KMS-11 (cell line): ENCODE results near the gene ST3GAL4.
"Not testable (repeated sequence)": the region's sequence is repeated elsewhere in the genome, so short reads cannot be mapped to it uniquely, and the experiment has no call there.

Experiments
- H2AFZ ChIP-seq: fragments of 200-600 bp; sonication (generic); 2 replicates; pipeline ENCODE4 v1.6.1; 2016; ENCODE audit warnings: antibody characterized with exemption, mixed run types, low read depth
- H3K27ac ChIP-seq: fragments of 200-600 bp; sonication (generic); 2 replicates; pipeline ENCODE4 v1.6.1; 2016; ENCODE audit warnings: mild to moderate bottlenecking, mixed run types
- H3K27me3 ChIP-seq: fragments of 200-600 bp; sonication (generic); 2 replicates; pipeline ENCODE4 v1.6.1; 2017; ENCODE audit warnings: mild to moderate bottlenecking, low read depth, mixed run types, moderate library complexity; ENCODE audit not compliant: insufficient read depth
- H3K36me3 ChIP-seq: fragments of 200-600 bp; sonication (generic); 2 replicates; pipeline ENCODE4 v1.6.1; 2017; ENCODE audit warnings: mild to moderate bottlenecking, mixed run types; ENCODE audit not compliant: insufficient read depth
- H3K4me1 ChIP-seq: fragments of 200-600 bp; sonication (generic); 2 replicates; pipeline ENCODE4 v1.6.1; 2016; ENCODE audit warnings: mild to moderate bottlenecking, low read depth, mixed run types; ENCODE audit not compliant: poor library complexity, severe bottlenecking
- H3K4me2 ChIP-seq: fragments of 200-600 bp; sonication (generic); 2 replicates; pipeline ENCODE4 v1.7.0; 2016; ENCODE audit warnings: mild to moderate bottlenecking, mixed run types
- H3K4me3 ChIP-seq: fragments of 200-600 bp; sonication (generic); IDR thresholded peaks from 2 replicates; pipeline ENCODE4 v1.6.1; 2017; ENCODE audit warnings: low read depth, low read length, mixed read lengths; ENCODE audit not compliant: insufficient read depth
- H3K79me2 ChIP-seq: fragments of 200-600 bp; sonication (generic); 2 replicates; pipeline ENCODE4 v1.6.1; 2016; ENCODE audit warnings: low read depth, mixed run types; ENCODE audit not compliant: insufficient read depth
- H3K9ac ChIP-seq: fragments of 200-600 bp; sonication (generic); 2 replicates; pipeline ENCODE4 v1.6.1; 2016; ENCODE audit warnings: mild to moderate bottlenecking, mixed run types
- H4K20me1 ChIP-seq: fragments of 200-600 bp; sonication (generic); 2 replicates; pipeline ENCODE4 v1.6.1; 2016; ENCODE audit warnings: mild to moderate bottlenecking, mixed run types; ENCODE audit not compliant: insufficient read depth
- TF ChIP-seq, protein P1 (sequence below): fragments of 200-600 bp; sonication (generic); conservative IDR thresholded peaks from 2 replicates; pipeline ENCODE4 v1.6.1; 2017; ENCODE audit warnings: low read depth, mild to moderate bottlenecking, antibody characterized with exemption, low read length, moderate library complexity, mixed read lengths

ST3GAL4 gene

DNA sequence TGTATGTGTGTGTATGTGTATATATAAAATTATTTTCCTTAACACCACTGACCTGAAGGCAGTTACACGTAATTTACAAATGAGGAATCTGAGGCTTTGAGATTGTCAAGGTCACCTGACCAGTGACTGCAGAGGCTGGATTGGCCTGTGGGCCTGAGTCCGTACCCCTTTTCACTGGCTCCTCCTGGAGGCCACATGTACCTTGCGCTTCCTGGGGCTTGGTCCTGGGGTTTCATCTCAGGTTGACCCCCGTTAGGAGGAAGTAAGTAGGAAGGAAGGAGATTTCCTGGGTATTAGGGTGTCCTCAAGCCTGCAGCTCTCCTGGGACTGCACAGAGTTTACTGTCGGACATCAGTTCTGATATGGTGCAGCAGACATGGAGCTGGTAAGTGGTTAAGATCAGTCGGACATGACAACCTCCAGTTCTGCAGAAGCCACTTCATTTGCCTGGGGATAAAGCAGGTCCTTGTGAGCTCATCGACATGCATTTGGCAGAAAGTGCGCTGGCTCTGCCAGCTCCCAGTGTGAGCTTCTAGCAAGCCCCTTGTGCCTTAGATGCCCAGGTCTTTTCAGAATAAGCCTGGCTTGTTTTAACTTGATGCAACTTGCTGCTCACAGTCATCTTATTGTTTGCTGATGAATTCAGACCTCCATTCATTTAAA is 36.6 kb downstream of the ST3GAL4 start:
- H3K4me1 ChIP-seq = no peaks in the 10 kb centered on the region
- no peaks in the 10 kb centered on the region for H3K79me2 ChIP-seq
- H3K9ac ChIP-seq = no peak overlapping the region
- H3K4me2 ChIP-seq = no peak overlapping the region
- no peak overlapping the region for H3K4me3 ChIP-seq
- TF ChIP-seq, protein P1, sequence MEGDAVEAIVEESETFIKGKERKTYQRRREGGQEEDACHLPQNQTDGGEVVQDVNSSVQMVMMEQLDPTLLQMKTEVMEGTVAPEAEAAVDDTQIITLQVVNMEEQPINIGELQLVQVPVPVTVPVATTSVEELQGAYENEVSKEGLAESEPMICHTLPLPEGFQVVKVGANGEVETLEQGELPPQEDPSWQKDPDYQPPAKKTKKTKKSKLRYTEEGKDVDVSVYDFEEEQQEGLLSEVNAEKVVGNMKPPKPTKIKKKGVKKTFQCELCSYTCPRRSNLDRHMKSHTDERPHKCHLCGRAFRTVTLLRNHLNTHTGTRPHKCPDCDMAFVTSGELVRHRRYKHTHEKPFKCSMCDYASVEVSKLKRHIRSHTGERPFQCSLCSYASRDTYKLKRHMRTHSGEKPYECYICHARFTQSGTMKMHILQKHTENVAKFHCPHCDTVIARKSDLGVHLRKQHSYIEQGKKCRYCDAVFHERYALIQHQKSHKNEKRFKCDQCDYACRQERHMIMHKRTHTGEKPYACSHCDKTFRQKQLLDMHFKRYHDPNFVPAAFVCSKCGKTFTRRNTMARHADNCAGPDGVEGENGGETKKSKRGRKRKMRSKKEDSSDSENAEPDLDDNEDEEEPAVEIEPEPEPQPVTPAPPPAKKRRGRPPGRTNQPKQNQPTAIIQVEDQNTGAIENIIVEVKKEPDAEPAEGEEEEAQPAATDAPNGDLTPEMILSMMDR = no peak
- no peak overlapping the region for H3K27ac ChIP-seq
- H3K36me3 ChIP-seq = no peaks in the 10 kb centered on the region
- no peak overlapping the region for H2AFZ ChIP-seq
- no peaks in the 10 kb centered on the region for H3K27me3 ChIP-seq
- no peaks in the 10 kb centered on the region for H4K20me1 ChIP-seq

DNA sequence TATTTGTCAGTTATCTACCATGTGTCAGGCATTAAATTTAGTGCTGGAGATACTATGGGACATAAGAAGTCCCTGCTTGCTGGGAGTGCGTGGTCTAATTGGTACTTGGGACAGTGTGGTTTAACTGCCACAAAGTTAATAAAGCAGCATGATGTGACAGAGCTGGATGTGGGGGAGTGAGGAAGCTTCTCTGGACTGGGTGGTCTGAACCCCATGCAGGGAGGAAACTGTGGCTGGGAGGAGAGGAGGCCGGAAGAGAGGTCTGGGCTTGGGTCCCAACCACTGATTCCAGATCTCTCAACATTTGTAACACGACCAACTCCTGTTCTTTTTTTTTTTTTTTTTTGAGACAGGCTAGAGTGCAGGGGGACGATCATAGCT is 37.1 kb downstream of the ST3GAL4 start:
- no peaks in the 10 kb centered on the region for H4K20me1 ChIP-seq
- no peaks in the 10 kb centered on the region for H3K79me2 ChIP-seq
- H3K4me1 ChIP-seq = no peaks in the 10 kb centered on the region
- H3K4me3 ChIP-seq = no peak overlapping the region
- H3K36me3 ChIP-seq = no peaks in the 10 kb centered on the region
- no peaks in the 10 kb centered on the region for H3K27me3 ChIP-seq
- H3K27ac ChIP-seq = no peak overlapping the region
- TF ChIP-seq, protein P1 = no peak
- H2AFZ ChIP-seq = no peak overlapping the region
- no peak overlapping the region for H3K9ac ChIP-seq
- no peak overlapping the region for H3K4me2 ChIP-seq

DNA sequence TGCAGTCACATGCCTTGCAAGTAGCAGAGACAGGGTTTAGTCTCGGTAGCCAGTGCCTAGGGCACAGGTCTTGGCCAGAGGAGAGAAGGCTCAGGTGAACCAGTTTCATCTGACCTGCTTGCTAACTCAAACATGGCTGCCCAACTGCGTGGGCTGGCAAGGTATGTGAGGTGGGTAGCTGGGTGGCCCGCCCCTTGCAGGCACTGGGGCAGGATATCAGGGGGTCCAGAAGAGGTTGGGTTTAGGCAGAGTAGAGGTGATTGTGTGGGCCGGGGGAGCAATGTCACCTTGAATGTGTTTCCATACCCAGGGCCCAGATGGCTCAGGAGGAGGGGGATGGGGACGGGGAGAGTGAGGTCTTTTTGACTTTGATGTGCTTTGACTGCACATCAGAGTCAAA is 37.7 kb downstream of the ST3GAL4 start:
- Histone ChIP-seq H3K27me3 (no peaks in the 10 kb centered on the region), H3K4me2 (no peak overlapping the region), H4K20me1 (no peaks in the 10 kb centered on the region), H3K9ac (no peak overlapping the region), H3K79me2 (no peaks in the 10 kb centered on the region), H3K4me3 (no peak overlapping the region), H3K4me1 (no peaks in the 10 kb centered on the region), H3K36me3 (no peaks in the 10 kb centered on the region), H2AFZ (no peak overlapping the region), H3K27ac (no peak overlapping the region)
- TF ChIP-seq, protein P1 = no peak

DNA sequence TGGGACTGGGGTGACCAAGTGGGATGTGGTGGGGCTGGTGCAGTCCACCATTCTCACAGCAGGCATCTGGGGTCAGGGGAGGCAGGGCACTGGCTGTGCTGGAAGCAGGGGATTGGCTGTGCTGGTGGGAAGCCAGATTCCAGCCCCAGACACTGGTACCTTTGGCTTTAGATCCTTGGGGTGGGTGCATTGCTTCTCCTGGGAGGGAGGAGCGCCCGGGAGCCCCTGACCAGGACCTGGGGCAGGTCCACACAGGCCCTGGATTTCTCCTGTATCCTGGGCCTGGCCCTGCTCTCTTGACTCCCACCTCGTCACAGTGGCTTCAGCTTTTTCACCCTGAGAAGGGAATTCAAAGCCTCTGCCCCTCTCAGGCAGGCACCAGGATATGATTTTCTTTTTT is 38.5 kb downstream of the ST3GAL4 start:
- Histone ChIP-seq H3K79me2 (no peaks in the 10 kb centered on the region), H3K27ac (no peak overlapping the region), H3K4me2 (no peak overlapping the region), H3K9ac (no peak overlapping the region), H3K36me3 (no peaks in the 10 kb centered on the region), H3K27me3 (no peaks in the 10 kb centered on the region), H4K20me1 (no peaks in the 10 kb centered on the region), H3K4me1 (no peaks in the 10 kb centered on the region), H3K4me3 (no peak overlapping the region), H2AFZ (no peak overlapping the region)
- TF ChIP-seq, protein P1 = no peak

DNA sequence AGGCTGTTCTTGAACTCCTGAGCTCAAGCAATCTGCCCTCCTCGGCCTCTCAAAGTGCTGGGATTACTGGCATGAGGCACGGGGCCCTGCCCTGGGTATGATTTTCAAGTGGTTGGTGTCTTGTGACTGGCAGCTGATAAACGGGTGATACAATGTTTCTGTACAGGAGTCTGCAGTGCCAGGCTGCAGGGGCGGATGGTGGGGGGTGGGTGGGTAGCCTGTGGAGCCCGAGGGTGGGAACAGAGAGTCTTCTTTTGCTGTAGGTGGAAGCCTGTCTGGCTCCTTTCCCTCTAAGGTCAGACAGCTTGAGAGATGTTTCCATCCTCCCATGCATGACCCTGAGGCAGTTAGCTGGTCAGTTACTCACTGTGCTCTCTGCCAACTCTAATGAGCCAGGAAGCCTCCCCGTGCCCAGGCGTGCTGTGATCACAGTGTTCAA is 39.2 kb downstream of the ST3GAL4 start:
- not testable (repeated sequence) for H3K27ac ChIP-seq, H3K4me2 ChIP-seq, H3K9ac ChIP-seq, H3K4me1 ChIP-seq, H3K36me3 ChIP-seq, H2AFZ ChIP-seq, H3K79me2 ChIP-seq, H3K4me3 ChIP-seq, H4K20me1 ChIP-seq, H3K27me3 ChIP-seq

DNA sequence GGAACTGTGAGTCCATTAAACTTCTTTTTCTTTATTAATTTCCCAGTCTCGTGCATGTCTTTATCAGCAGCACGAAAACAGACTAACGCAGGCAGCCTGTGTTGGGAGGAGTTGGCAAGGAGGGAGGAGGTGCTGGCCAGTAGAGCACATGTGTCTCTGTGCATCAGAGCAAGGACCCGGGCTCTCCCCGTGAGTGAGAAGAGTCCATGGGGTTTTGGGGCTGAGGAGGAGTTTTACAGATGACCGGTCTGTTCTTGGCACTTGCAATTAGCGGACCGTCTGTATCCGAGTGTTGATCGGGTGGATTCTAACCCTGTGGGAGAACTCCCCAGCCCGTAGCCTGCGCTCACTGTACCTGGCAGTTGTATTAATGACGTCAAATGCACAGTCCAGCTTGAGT is 40.3 kb downstream of the ST3GAL4 start:
- H3K27ac ChIP-seq, H3K4me1 ChIP-seq, H2AFZ ChIP-seq, H3K79me2 ChIP-seq, H4K20me1 ChIP-seq, H3K27me3 ChIP-seq, H3K36me3 ChIP-seq, H3K4me2 ChIP-seq, H3K9ac ChIP-seq, H3K4me3 ChIP-seq: not testable (repeated sequence)

DNA sequence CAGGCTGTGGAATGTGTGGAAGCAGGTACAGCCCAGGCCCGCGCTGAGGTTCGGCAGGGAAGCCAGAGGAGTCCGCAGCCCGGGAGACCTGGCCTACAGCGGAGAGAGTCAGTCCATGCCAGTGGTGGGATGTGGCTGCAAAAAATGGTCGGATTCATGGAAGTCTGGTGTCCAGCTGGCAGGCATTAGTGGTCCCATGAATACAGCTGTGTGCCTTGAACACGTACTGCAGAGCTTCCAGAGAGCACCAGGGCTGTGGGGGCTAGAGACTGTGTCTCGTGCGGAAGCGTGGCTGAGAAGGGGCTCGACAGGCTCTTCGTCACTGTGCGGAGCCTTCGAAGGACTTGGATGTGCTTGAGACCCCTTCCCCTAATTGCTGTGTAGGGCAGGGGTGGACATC is 40.8 kb downstream of the ST3GAL4 start:
- not testable (repeated sequence) for H3K4me2 ChIP-seq, H4K20me1 ChIP-seq, H3K27me3 ChIP-seq, H3K36me3 ChIP-seq, H3K4me3 ChIP-seq, H3K79me2 ChIP-seq, H3K27ac ChIP-seq, H2AFZ ChIP-seq, H3K9ac ChIP-seq, H3K4me1 ChIP-seq
